Osteocyte (in vitro differentiated cells): ENCODE data around the gene ARMC2. TPM values are rescaled to one million over a fixed set of nuclear protein-coding genes. Genes with fewer than 3 reads are reported as not detected.
"Not testable (repeated sequence)": the region's sequence is repeated elsewhere in the genome, so short reads cannot be mapped to it uniquely, and the experiment has no call there.

Source experiments
- DNase-seq: peaks from one replicate; pipeline ENCODE4 v3.0.0; 2021; ENCODE audit warnings: mixed read lengths; ENCODE audit not compliant: unreplicated experiment; ENCODE audit errors: extremely low spot score
- H3K27ac Mint-ChIP-seq: one replicate; pipeline ENCODE4 v1.8.0; 2021; ENCODE audit warnings: mild to moderate bottlenecking, mixed read lengths; ENCODE audit not compliant: unreplicated experiment
- H3K27me3 Mint-ChIP-seq: one replicate; pipeline ENCODE4 v1.8.0; 2021; ENCODE audit warnings: mixed read lengths; ENCODE audit not compliant: unreplicated experiment
- H3K36me3 Mint-ChIP-seq: one replicate; pipeline ENCODE4 v1.8.0; 2021; ENCODE audit warnings: mixed read lengths; ENCODE audit not compliant: unreplicated experiment
- H3K4me1 Mint-ChIP-seq: one replicate; pipeline ENCODE4 v1.8.0; 2021; ENCODE audit warnings: mixed read lengths; ENCODE audit not compliant: unreplicated experiment
- H3K4me3 Mint-ChIP-seq: one replicate; pipeline ENCODE4 v1.8.0; 2021; ENCODE audit warnings: mild to moderate bottlenecking, moderate library complexity, mixed read lengths; ENCODE audit not compliant: unreplicated experiment
- H3K9me3 Mint-ChIP-seq: one replicate; pipeline ENCODE4 v1.8.0; 2021; ENCODE audit warnings: mixed read lengths; ENCODE audit not compliant: unreplicated experiment
- CTCF ChIP-seq: fragments of 200-600 bp; sonication (generic); IDR thresholded peaks from 2 replicates; pipeline ENCODE4 v1.5.0; 2021; ENCODE audit warnings: antibody characterized with exemption, mild to moderate bottlenecking, moderate library complexity
- total RNA-seq: library from RNA; stranded (reverse); gene quantifications from 2 replicates; pipeline ENCODE4 v1.2.1, GENCODE V29; 2021

ARMC2 gene
- total RNA-seq, 1 donor from 2014 or later: 8.3 TPM

GRCh38 chr6:108853077-108853476, 4.9 kb downstream of the ARMC2 start:
- no peak overlapping the region for H3K27ac Mint-ChIP-seq
- H3K4me1 Mint-ChIP-seq: peaks cover 10% of the 10 kb centered on the region
- no peak overlapping the region for H3K4me3 Mint-ChIP-seq
- peaks cover 16% of the 10 kb centered on the region for H3K9me3 Mint-ChIP-seq
- no peak for DNase-seq
- H3K36me3 Mint-ChIP-seq: peaks cover 31% of the 10 kb centered on the region
- no peaks in the 10 kb centered on the region for H3K27me3 Mint-ChIP-seq
- TF ChIP-seq CTCF: no peak

GRCh38 chr6:108862479-108863191, 14.4 kb downstream of the ARMC2 start:
- no peak overlapping the region for H3K4me3 Mint-ChIP-seq
- no peaks in the 10 kb centered on the region for H3K4me1 Mint-ChIP-seq
- peaks cover 2% of the 10 kb centered on the region for H3K9me3 Mint-ChIP-seq
- no peak for TF ChIP-seq CTCF
- no peak for DNase-seq
- peaks cover 29% of the 10 kb centered on the region for H3K36me3 Mint-ChIP-seq
- H3K27ac Mint-ChIP-seq: no peak overlapping the region
- no peaks in the 10 kb centered on the region for H3K27me3 Mint-ChIP-seq

- not testable (repeated sequence) for H3K27me3 Mint-ChIP-seq, H3K27ac Mint-ChIP-seq, H3K4me1 Mint-ChIP-seq, DNase-seq, H3K4me3 Mint-ChIP-seq, H3K9me3 Mint-ChIP-seq
- H3K36me3 Mint-ChIP-seq: peaks cover 22% of the 10 kb centered on the region
These were observed 17.6 kb downstream of the ARMC2 start for GRCh38 chr6:108865751-108866286.

GRCh38 chr6:108866798-108867197, 18.6 kb downstream of the ARMC2 start:
- DNase-seq: no peak
- Mint-ChIP-seq H3K36me3 (peaks cover 22% of the 10 kb centered on the region), H3K4me1 (peaks cover 7% of the 10 kb centered on the region), H3K9me3 (no peaks in the 10 kb centered on the region), H3K4me3 (no peak overlapping the region), H3K27ac (no peak overlapping the region), H3K27me3 (no peaks in the 10 kb centered on the region)
- no peak for TF ChIP-seq CTCF

GRCh38 chr6:108868647-108869046, 20.4 kb downstream of the ARMC2 start:
- peaks cover 18% of the 10 kb centered on the region for H3K36me3 Mint-ChIP-seq
- H3K27ac Mint-ChIP-seq: no peak overlapping the region
- peaks cover 17% of the 10 kb centered on the region for H3K4me1 Mint-ChIP-seq
- DNase-seq: no peak
- H3K27me3 Mint-ChIP-seq: no peaks in the 10 kb centered on the region
- H3K9me3 Mint-ChIP-seq: no peaks in the 10 kb centered on the region
- no peak overlapping the region for H3K4me3 Mint-ChIP-seq
- TF ChIP-seq CTCF: no peak
